M059J (cell line): ENCODE results near the gene NR1H2. TPM values are rescaled to one million over a fixed set of nuclear protein-coding genes. Genes with fewer than 3 reads are reported as not detected.

Experiments
- DNase-seq: peaks from one replicate; pipeline ENCODE4 v3.0.0-alpha.2; 2012; ENCODE audit warnings: low read depth
- total RNA-seq: library from RNA; depleted of rRNA; stranded (reverse); fragments of >200 nt; shearing (Covaris generic); gene quantifications from 2 replicates; pipeline ENCODE4 v1.2.3, GENCODE V29; 2014; rRNA removed

Gene NR1H2
- total RNA-seq, 1 experiment from 2014 or later: 116 TPM

DNA sequence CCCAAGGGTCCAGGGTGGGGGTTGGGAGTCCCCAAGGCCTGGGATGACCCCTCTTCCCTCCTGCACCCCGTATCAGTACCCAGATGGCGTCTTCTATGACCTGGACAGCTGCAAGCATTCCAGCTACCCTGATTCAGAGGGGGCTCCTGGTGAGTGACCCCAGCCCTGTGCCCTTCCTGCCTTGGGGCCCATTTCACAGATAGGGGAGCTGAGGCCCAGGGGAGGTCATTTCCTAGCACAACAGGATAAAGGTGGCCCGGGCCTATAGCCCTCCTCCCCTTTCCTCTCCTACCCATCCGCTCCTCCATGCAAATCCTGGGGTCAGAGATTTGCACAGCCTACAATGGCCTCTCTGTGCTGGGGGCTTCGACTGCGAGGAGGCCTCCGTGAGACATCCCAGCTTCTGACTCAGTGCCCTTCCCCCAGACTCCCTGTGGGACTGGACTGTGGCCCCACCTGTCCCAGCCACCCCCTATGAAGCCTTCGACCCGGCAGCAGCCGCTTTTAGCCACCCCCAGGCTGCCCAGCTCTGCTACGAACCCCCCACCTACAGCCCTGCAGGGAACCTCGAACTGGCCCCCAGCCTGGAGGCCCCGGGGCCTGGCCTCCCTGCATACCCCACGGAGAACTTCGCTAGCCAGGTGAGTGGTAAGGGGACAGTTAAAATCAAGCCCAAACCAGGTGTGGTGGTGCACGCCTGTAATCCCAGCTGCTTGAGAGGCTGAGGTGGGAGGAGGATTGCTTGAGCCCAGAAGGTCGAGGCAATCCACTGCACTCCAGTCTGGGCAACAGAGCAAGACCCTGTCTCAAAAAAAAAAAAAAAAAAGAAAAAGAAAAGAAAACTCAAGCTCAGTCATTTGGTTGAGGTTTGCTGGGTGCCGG, 46.4 kb downstream of the NR1H2 start:
- no peak for DNase-seq

GRCh38 chr19:50423279-50424113, 47.2 kb downstream of the NR1H2 start:
- DNase-seq: no peak

- DNase-seq: no peak
These were observed 49.3 kb downstream of the NR1H2 start for GRCh38 chr19:50425581-50425980.

- DNase-seq: no peak
These were observed 51.2 kb downstream of the NR1H2 start for GRCh38 chr19:50427318-50427925.

GRCh38 chr19:50427997-50428425, 51.8 kb downstream of the NR1H2 start:
- peak; percentile 50 for DNase-seq

DNA sequence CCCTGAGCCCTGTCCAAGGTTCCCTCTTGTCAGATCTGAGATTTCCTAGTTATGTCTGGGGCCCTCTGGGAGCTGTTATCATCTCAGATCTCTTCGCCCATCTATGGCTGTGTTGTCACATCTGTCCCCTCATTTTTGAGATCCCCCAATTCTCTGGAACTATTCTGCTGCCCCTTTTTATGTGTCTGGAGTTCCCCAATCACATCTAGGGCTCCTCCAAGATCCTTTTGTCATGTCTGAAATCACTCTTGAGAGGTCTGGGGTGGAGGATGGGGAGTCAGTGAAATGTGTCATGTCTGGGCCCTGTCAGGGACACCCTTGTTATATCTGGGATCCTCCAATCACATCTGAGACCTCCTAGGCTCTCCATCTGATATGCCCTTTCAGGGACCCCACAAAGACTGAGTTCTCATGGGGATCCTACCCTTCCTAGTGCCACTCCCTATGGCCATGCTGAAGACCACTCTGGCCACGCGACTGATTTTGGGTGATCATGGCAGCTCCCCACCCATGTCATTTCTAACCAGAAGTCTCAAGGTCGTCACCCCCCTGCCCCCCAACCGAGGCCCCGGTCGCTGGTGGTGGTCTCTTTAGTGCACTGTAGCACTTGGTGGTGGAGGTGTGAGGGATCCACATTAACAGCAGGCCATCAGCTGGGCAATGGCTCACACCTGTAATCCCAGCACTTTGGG, 52.7 kb downstream of the NR1H2 start:
- DNase-seq: no peak

- no peak for DNase-seq
These were observed 54.7 kb downstream of the NR1H2 start for GRCh38 chr19:50430888-50431342.

- peak; percentile 44 for DNase-seq
These were observed 55.3 kb downstream of the NR1H2 start for GRCh38 chr19:50431343-50432220.

- DNase-seq: no peak
These were observed 56.2 kb downstream of the NR1H2 start, which contains the start of gene MYBPC2 for GRCh38 chr19:50432221-50433028. Gene MYBPC2 (plus strand): TSS chr19:50432892. CDS start chr19:50432954, 62 bp downstream.

Other genes starting within 250 kb of the NR1H2 start
- gene IZUMO2, start 213.2 kb upstream of the NR1H2 start, total RNA-seq: not detected in 2 replicates
- gene MYH14, start 172.8 kb upstream of the NR1H2 start, total RNA-seq: not detected in 2 replicates
- not detected in 2 replicates for gene KCNC3, start 47.1 kb upstream of the NR1H2 start, total RNA-seq
- gene NAPSA, start 10.8 kb upstream of the NR1H2 start, total RNA-seq: 0.12 and 0.15 TPM in 2 replicates
- gene POLD1, start 7.9 kb downstream of the NR1H2 start, total RNA-seq: 22.9 and 50.7 TPM in 2 replicates
- gene SPIB, start 42.5 kb downstream of the NR1H2 start, total RNA-seq: not detected in 2 replicates
- not detected in 2 replicates for gene MYBPC2, start 56.4 kb downstream of the NR1H2 start, total RNA-seq
- gene EMC10, start 100.0 kb downstream of the NR1H2 start, total RNA-seq: 29.2 and 68.1 TPM in 2 replicates
- 0.20 and 1.1 TPM in 2 replicates for gene GARIN5A, start 100.4 kb downstream of the NR1H2 start, total RNA-seq
- 9.4 and 33.7 TPM in 2 replicates for gene JOSD2, start 134.7 kb downstream of the NR1H2 start, total RNA-seq
- not detected in 2 replicates for gene ASPDH, start 137.5 kb downstream of the NR1H2 start, total RNA-seq
- gene LRRC4B, start 192.0 kb downstream of the NR1H2 start, total RNA-seq: not detected in 2 replicates